Naive B cell (primary cell): ENCODE measurements around the gene ARMH4. TPM values are rescaled to one million over a fixed set of nuclear protein-coding genes. Genes with fewer than 3 reads are reported as not detected.

Experiments used
- ATAC-seq, 2 donors: fragments of 150-1000 bp; cut with Tn5 transposase; 2 replicates each; pipeline ENCODE4 v1.10.0; 2021; ENCODE audit warnings: low read depth in 2 of 2, mild to moderate bottlenecking in 2 of 2, moderate library complexity in 2 of 2
- DNase-seq: peaks from one replicate; pipeline ENCODE4 v3.0.0; 2022
- H3K27ac Mint-ChIP-seq, 6 donors: one replicate each; pipeline ENCODE4 v1.8.0; 2020 to 2022; ENCODE audit warnings: mild to moderate bottlenecking in 6 of 6, mixed read lengths in 6 of 6, moderate library complexity in 5 of 6, inconsistent platforms in 2 of 6
- H3K27me3 Mint-ChIP-seq, 3 donors: one replicate each; pipeline ENCODE4 v1.8.0; 2021 to 2022; ENCODE audit warnings: mixed read lengths in 3 of 3, mild to moderate bottlenecking in 1 of 3
- H3K36me3 Mint-ChIP-seq, 2 donors: one replicate each; pipeline ENCODE4 v1.8.0; 2020 to 2022; ENCODE audit warnings: mixed read lengths in 2 of 2, inconsistent platforms in 1 of 2, mild to moderate bottlenecking in 1 of 2
- H3K4me1 Mint-ChIP-seq, 3 donors: one replicate each; pipeline ENCODE4 v1.8.0; 2020 to 2022; ENCODE audit warnings: mixed read lengths in 3 of 3, inconsistent platforms in 1 of 3, mild to moderate bottlenecking in 1 of 3, moderate library complexity in 1 of 3
- H3K4me3 Mint-ChIP-seq, 8 donors: one replicate each; pipeline ENCODE4 v1.8.0; 2020 to 2022; ENCODE audit warnings: mild to moderate bottlenecking in 8 of 8, mixed read lengths in 8 of 8, moderate library complexity in 8 of 8, inconsistent platforms in 2 of 8
- H3K9me3 Mint-ChIP-seq, 7 donors: one replicate each; pipeline ENCODE4 v1.8.0; 2020 to 2022; ENCODE audit warnings: mixed read lengths in 7 of 7, mild to moderate bottlenecking in 5 of 7, inconsistent platforms in 2 of 7, moderate library complexity in 1 of 7
- polyA plus RNA-seq, 6 donors: library from polyadenylated mRNA; unstranded; fragments of 300-500 nt; fragmentation: Illumina TruSeq; gene quantifications; one replicate each; pipeline ENCODE4 v1.2.3, GENCODE V29; 2021; ENCODE audit warnings: low read depth in 6 of 6

ARMH4 gene
- polyA plus RNA-seq, 6 donors from 2014 or later: 0.82 to 0.95 (median 0.84) TPM; not detected in 3

GRCh38 chr14:57979376-57980048, 172.5 kb downstream of the ARMH4 start:
- H3K4me3 Mint-ChIP-seq: no peak overlapping the region
- H3K9me3 Mint-ChIP-seq: peaks cover 0 to 2% (median 0%) of the 10 kb centered on the region in 7 donors
- H3K4me1 Mint-ChIP-seq: no peaks in the 10 kb centered on the region
- peaks cover 5 to 17% (median 12%) of the 10 kb centered on the region in 3 donors for H3K27me3 Mint-ChIP-seq
- DNase-seq (no peak), ATAC-seq (no peak)
- H3K36me3 Mint-ChIP-seq: no peaks in the 10 kb centered on the region
- H3K27ac Mint-ChIP-seq: no peak overlapping the region

- H3K9me3 Mint-ChIP-seq: peaks cover 0 to 2% (median 0%) of the 10 kb centered on the region in 7 donors
- H3K36me3 Mint-ChIP-seq: no peaks in the 10 kb centered on the region
- H3K4me3 Mint-ChIP-seq: no peak overlapping the region
- H3K27ac Mint-ChIP-seq: no peak overlapping the region
- peaks cover 0 to 9% (median 6%) of the 10 kb centered on the region in 3 donors for H3K27me3 Mint-ChIP-seq
- no peak for ATAC-seq
- H3K4me1 Mint-ChIP-seq: no peaks in the 10 kb centered on the region
- DNase-seq: no peak
Measured at GRCh38 chr14:57976701-57977100, 175.3 kb downstream of the ARMH4 start.

GRCh38 chr14:57974896-57975295, 177.1 kb downstream of the ARMH4 start:
- Mint-ChIP-seq H3K4me1 (no peaks in the 10 kb centered on the region), H3K36me3 (no peaks in the 10 kb centered on the region), H3K9me3 (peaks cover 0 to 2% (median 0%) of the 10 kb centered on the region in 7 donors), H3K4me3 (no peak overlapping the region), H3K27ac (no peak overlapping the region), H3K27me3 (peaks cover 0 to 13% (median 7%) of the 10 kb centered on the region in 3 donors)
- no peak for ATAC-seq
- no peak for DNase-seq

DNA sequence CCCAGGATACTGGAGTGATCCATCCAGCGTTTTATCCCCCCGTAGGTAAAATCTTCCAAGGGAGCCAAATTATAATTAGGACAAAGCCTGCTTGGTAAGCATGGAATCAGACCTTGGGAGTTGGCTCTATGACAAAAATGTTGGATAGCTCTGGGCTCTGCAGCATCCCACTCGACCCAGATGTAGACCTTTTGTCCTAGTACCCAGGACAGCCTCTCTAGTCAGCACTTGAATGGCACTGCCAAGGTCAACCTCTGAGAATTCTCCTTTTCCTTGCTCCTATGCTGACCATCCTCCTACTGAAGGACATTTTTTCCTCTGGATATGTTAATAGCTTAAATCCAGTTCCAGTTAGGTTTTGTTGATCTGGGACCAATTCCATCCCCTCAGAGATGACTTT, 181.4 kb downstream of the ARMH4 start:
- DNase-seq (no peak), ATAC-seq (no peak)
- Mint-ChIP-seq H3K4me1 (no peaks in the 10 kb centered on the region), H3K4me3 (no peak overlapping the region), H3K27me3 (peaks cover 0 to 11% (median 6%) of the 10 kb centered on the region in 3 donors), H3K27ac (no peak overlapping the region), H3K36me3 (no peaks in the 10 kb centered on the region), H3K9me3 (no peaks in the 10 kb centered on the region)

DNA sequence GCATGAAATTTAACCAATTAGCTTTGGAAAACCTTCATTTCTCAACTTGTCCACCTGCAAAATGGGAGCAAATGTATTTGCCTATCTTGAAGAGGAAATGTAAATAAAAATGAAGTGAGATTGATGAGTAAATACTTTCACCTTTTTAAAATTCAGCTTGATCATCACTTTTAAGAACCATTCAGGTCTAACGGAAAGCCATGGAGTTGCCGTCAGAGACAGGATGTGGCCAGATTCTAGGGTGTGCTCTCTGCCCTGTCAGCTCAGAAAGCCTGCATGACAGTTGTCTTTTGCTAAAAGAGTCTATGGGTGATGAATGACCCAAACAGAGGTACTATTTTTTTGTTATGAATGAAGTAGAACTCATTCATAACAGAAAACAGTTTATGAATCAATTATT, 181.8 kb downstream of the ARMH4 start:
- H3K4me1 Mint-ChIP-seq: no peaks in the 10 kb centered on the region
- H3K36me3 Mint-ChIP-seq: no peaks in the 10 kb centered on the region
- no peak overlapping the region for H3K4me3 Mint-ChIP-seq
- DNase-seq: no peak
- no peaks in the 10 kb centered on the region for H3K9me3 Mint-ChIP-seq
- peaks cover 0 to 13% (median 9%) of the 10 kb centered on the region in 3 donors for H3K27me3 Mint-ChIP-seq
- H3K27ac Mint-ChIP-seq: no peak overlapping the region
- no peak for ATAC-seq

DNA sequence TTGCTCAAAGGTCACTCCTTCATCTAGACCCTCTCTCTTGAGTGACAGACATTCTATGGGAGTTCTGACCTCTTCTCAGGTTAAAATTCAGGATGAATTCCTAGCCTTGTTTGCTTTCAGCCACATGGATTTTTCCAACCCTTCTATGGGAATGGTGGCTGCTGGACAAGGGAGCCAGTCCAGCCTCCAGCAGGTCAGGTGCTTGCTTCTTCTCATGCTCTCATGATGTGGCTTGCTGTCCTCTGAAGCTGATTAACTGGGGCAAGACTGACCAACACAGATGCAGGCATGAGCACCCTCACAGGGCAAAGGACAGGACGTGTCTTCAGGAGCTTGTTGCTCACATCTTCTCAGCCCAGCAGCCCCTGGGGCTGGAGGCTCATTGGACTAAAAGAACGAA, 188.9 kb downstream of the ARMH4 start:
- no peaks in the 10 kb centered on the region for H3K36me3 Mint-ChIP-seq
- no peak overlapping the region for H3K27ac Mint-ChIP-seq
- DNase-seq (no peak), ATAC-seq (no peak)
- peaks cover 9 to 16% (median 13%) of the 10 kb centered on the region in 3 donors for H3K27me3 Mint-ChIP-seq
- no peak overlapping the region for H3K4me3 Mint-ChIP-seq
- peaks cover 0 to 3% (median 0%) of the 10 kb centered on the region in 3 donors for H3K4me1 Mint-ChIP-seq
- peaks cover 0 to 2% (median 0%) of the 10 kb centered on the region in 7 donors for H3K9me3 Mint-ChIP-seq

DNA sequence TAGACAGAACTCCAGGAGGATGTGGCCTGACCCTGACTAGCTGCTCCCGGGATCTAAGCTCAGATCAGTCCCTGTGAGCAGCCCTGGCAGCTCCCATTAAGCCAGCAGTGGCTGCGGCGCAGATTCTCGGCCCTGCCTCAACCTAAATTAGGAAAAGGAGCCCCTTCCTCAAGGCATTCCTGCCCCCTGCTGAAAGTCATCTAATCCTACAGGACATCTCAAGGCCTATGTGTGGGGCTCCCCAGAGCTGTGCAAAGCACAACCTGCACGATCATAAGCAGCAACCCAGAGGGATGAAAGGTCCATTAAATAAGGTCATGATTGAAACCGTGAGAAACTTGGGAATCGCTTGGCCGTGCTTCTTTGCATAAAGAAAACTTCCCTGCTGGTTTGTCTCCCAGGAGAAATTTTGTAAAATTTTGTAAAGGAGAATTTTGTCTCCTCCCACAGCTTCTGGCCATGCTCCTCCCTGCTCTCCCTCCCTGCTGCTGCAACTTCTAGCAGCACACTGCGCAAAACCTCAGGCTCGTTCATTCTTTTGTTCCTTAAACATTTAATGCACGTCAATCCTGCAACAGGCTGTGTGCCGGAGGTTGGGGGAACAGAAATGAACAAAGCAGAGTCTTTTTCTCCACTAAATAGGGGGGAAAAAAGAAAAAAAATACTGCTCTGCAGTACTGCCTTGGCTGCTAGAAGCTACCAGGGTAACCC, 189.5 kb downstream of the ARMH4 start:
- DNase-seq: no peak
- H3K36me3 Mint-ChIP-seq: no peaks in the 10 kb centered on the region
- peaks cover 0 to 2% (median 0%) of the 10 kb centered on the region in 7 donors for H3K9me3 Mint-ChIP-seq
- H3K27me3 Mint-ChIP-seq: peaks cover 9 to 16% (median 13%) of the 10 kb centered on the region in 3 donors
- ATAC-seq: no peak
- H3K4me3 Mint-ChIP-seq: no peak overlapping the region
- H3K4me1 Mint-ChIP-seq: peaks cover 0 to 3% (median 0%) of the 10 kb centered on the region in 3 donors
- no peak overlapping the region for H3K27ac Mint-ChIP-seq

GRCh38 chr14:57961786-57962060, 190.3 kb downstream of the ARMH4 start:
- Mint-ChIP-seq H3K4me1 (peaks cover 0 to 3% (median 0%) of the 10 kb centered on the region in 3 donors), H3K9me3 (peaks cover 0 to 4% (median under 1%) of the 10 kb centered on the region in 7 donors), H3K36me3 (no peaks in the 10 kb centered on the region), H3K27ac (no peak overlapping the region), H3K27me3 (peaks cover 9 to 16% (median 13%) of the 10 kb centered on the region in 3 donors), H3K4me3 (no peak overlapping the region)
- ATAC-seq: no peak
- no peak for DNase-seq

DNA sequence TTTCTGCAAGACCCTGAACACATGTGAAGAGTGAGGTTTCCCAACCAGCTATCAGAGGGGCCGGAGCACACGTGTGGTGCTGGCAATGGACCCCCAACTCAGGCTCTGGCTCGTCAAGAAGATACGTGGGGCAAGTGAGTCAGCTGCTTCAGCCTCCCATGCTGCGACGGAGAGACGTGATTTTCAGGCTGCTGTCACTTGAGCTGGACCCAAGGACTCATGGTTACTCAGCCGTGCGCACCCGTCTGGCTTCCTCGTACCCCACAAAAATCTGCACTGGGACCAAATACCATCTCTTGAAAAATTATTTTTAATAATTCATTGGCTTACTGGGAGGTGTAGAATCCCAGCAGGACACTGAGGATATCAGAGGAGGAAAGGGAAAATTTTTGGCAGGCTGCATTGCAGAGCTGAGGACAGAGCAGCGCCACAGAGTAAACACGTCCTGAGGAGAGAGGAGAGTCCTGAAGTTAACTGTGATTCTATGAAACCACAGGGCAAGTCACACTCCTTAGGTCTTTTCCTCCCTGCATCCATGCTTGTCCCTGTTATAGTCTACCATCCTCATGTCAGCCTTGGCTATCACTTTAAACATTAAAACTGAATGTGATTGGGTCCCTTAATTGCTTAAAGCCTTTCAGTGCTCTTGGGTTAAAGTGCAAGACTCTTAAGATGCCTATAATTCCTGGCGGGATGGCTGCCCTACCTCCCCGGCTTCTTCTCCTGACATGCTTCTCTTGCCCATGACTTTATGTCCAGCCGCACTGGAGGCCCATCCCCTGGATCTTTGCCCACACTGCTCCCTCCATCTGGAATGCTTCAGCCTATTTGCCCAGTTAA, 190.8 kb downstream of the ARMH4 start:
- no peak overlapping the region for H3K4me3 Mint-ChIP-seq
- H3K27ac Mint-ChIP-seq: no peak overlapping the region
- peaks cover 9 to 16% (median 13%) of the 10 kb centered on the region in 3 donors for H3K27me3 Mint-ChIP-seq

DNA sequence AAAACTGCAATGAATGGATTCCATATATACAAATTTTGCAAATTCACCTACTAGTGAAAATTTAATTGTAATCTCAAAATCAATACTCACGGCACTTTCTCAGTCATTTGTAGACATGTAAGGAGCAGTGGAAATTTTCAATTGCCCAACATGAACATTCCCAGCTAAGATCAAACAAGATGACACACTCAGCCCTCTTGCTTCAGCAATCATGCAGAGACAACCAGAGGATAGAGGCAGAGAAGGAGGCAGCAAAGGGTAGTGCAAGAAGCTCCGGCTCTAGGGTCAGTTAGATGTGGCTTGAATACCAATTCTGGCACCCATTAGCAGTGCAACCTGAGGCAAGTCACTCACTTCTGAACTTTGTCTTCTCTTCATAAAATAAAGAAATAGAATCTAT, 194.6 kb downstream of the ARMH4 start:
- no peak for ATAC-seq
- peaks cover 0 to 3% (median 0%) of the 10 kb centered on the region in 3 donors for H3K4me1 Mint-ChIP-seq
- H3K27ac Mint-ChIP-seq: no peak overlapping the region
- H3K27me3 Mint-ChIP-seq: peaks cover 9 to 12% (median 9%) of the 10 kb centered on the region in 3 donors
- peaks cover 0 to 4% of the 10 kb centered on the region in 2 donors for H3K36me3 Mint-ChIP-seq
- no peak for DNase-seq
- H3K4me3 Mint-ChIP-seq: no peak overlapping the region
- peaks cover 2 to 24% (median 8%) of the 10 kb centered on the region in 7 donors for H3K9me3 Mint-ChIP-seq

More for the DNA sequence above, 190.8 kb downstream of the ARMH4 start:
- DNase-seq: no peak
- Mint-ChIP-seq H3K4me1 (peaks cover 0 to 3% (median 0%) of the 10 kb centered on the region in 3 donors), H3K36me3 (no peaks in the 10 kb centered on the region), H3K9me3 (peaks cover 0 to 4% (median 2%) of the 10 kb centered on the region in 7 donors)
- no peak for ATAC-seq

Other genes with a start within 250 kb of the ARMH4 start
- 100 to 1,000 TPM in 1 of 6 donors, 10 to 100 TPM in 5; 66.2 to 117 (median 76.6) TPM for gene ACTR10, start 47.9 kb upstream of the ARMH4 start, polyA plus RNA-seq
- 100 to 1,000 TPM; 134 to 182 (median 141) TPM for gene PSMA3, start 92.6 kb upstream of the ARMH4 start, polyA plus RNA-seq
- gene ARID4A, start 146.3 kb upstream of the ARMH4 start, polyA plus RNA-seq: 10 to 100 TPM; 24.1 to 52.4 (median 32.9) TPM
- not detected for gene TOMM20L, start 243.7 kb upstream of the ARMH4 start, polyA plus RNA-seq